Parathyroid adenoma (tissue), 2 donors: Measurements from ENCODE around the gene CTNND2.

ENCODE experiments used
- H2AFZ ChIP-seq: fragments of 300-600 bp; sonication (generic); one replicate; pipeline ENCODE4 v1.7.0; 2017; ENCODE audit warnings: antibody characterized with exemption, mild to moderate bottlenecking
- H3K27ac ChIP-seq: fragments of 300-600 bp; sonication (generic); one replicate; pipeline ENCODE4 v1.7.0; 2017
- H3K27me3 ChIP-seq: fragments of 300-600 bp; sonication (generic); one replicate; pipeline ENCODE4 v1.7.0; 2017; ENCODE audit warnings: low read length; ENCODE audit not compliant: control insufficient read depth, insufficient read depth
- H3K36me3 ChIP-seq: fragments of 300-600 bp; sonication (generic); one replicate; pipeline ENCODE4 v1.7.0; 2017; ENCODE audit warnings: low read length; ENCODE audit not compliant: control insufficient read depth, insufficient read depth
- H3K4me1 ChIP-seq: fragments of 300-600 bp; sonication (generic); one replicate; pipeline ENCODE4 v1.7.0; 2017; ENCODE audit warnings: control low read depth
- H3K4me2 ChIP-seq: fragments of 300-600 bp; sonication (generic); one replicate; pipeline ENCODE4 v1.7.0; 2017; ENCODE audit warnings: low read length
- H3K4me3 ChIP-seq: fragments of 300-600 bp; sonication (generic); one replicate; pipeline ENCODE4 v1.7.0; 2017; ENCODE audit warnings: low read depth, low read length
- H3K79me2 ChIP-seq: fragments of 300-600 bp; sonication (generic); one replicate; pipeline ENCODE4 v1.7.0; 2017; ENCODE audit warnings: control low read depth
- H3K9ac ChIP-seq: fragments of 300-600 bp; sonication (generic); one replicate; pipeline ENCODE4 v1.7.0; 2017; ENCODE audit warnings: mild to moderate bottlenecking
- H3K9me3 ChIP-seq: fragments of 300-600 bp; sonication (generic); one replicate; pipeline ENCODE4 v1.7.0; 2017; ENCODE audit warnings: low read length; ENCODE audit not compliant: control insufficient read depth
- CTCF ChIP-seq: fragments of 300-600 bp; sonication (generic); IDR thresholded peaks from one replicate; pipeline ENCODE4 v1.7.0; 2017; ENCODE audit warnings: antibody characterized with exemption, mild to moderate bottlenecking
- donor health status: primary hyperparathyroidism.

Gene CTNND2

GRCh38 chr5:11239261-11240015 lies 664.8 kb downstream of the CTNND2 start:
- Histone ChIP-seq H3K4me2 (no peak overlapping the region), H3K79me2 (no peaks in the 10 kb centered on the region), H3K4me1 (no peaks in the 10 kb centered on the region), H3K9me3 (no peaks in the 10 kb centered on the region), H3K4me3 (no peak overlapping the region), H3K36me3 (no peaks in the 10 kb centered on the region), H3K27me3 (no peaks in the 10 kb centered on the region), H2AFZ (no peak overlapping the region), H3K27ac (no peak overlapping the region), H3K9ac (no peak overlapping the region)
- no peak for TF ChIP-seq CTCF

- Histone ChIP-seq H3K4me2 (no peak overlapping the region), H3K27me3 (no peaks in the 10 kb centered on the region), H3K79me2 (no peaks in the 10 kb centered on the region), H2AFZ (no peak overlapping the region), H3K9ac (no peak overlapping the region), H3K4me1 (no peaks in the 10 kb centered on the region), H3K27ac (no peak overlapping the region), H3K4me3 (no peak overlapping the region), H3K36me3 (no peaks in the 10 kb centered on the region), H3K9me3 (no peaks in the 10 kb centered on the region)
- no peak for TF ChIP-seq CTCF
Measured at GRCh38 chr5:11234501-11234911, 669.7 kb downstream of the CTNND2 start.

- no peak for TF ChIP-seq CTCF
- Histone ChIP-seq H2AFZ (no peak overlapping the region), H3K4me1 (no peaks in the 10 kb centered on the region)
Measured at GRCh38 chr5:11230890-11231289, 673.4 kb downstream of the CTNND2 start.

GRCh38 chr5:11227064-11227463 lies 677.2 kb downstream of the CTNND2 start:
- Histone ChIP-seq H2AFZ (no peak overlapping the region), H3K4me2 (no peak overlapping the region), H3K79me2 (no peaks in the 10 kb centered on the region), H3K4me3 (no peak overlapping the region), H3K27me3 (no peaks in the 10 kb centered on the region), H3K4me1 (no peaks in the 10 kb centered on the region), H3K9me3 (no peaks in the 10 kb centered on the region), H3K9ac (no peak overlapping the region), H3K36me3 (no peaks in the 10 kb centered on the region), H3K27ac (no peak overlapping the region)
- no peak for TF ChIP-seq CTCF

More at GRCh38 chr5:11230890-11231289, 673.4 kb downstream of the CTNND2 start:
- Histone ChIP-seq H3K79me2 (no peaks in the 10 kb centered on the region), H3K27ac (no peak overlapping the region), H3K9ac (no peak overlapping the region), H3K4me3 (no peak overlapping the region), H3K27me3 (no peaks in the 10 kb centered on the region), H3K36me3 (no peaks in the 10 kb centered on the region), H3K9me3 (no peaks in the 10 kb centered on the region), H3K4me2 (no peak overlapping the region)
